ENCODE results near the gene TRMT2B.
"Not testable (repeated sequence)": the region's sequence is repeated elsewhere in the genome, so short reads cannot be mapped to it uniquely, and the experiment has no call there.

Gene TRMT2B

DNA sequence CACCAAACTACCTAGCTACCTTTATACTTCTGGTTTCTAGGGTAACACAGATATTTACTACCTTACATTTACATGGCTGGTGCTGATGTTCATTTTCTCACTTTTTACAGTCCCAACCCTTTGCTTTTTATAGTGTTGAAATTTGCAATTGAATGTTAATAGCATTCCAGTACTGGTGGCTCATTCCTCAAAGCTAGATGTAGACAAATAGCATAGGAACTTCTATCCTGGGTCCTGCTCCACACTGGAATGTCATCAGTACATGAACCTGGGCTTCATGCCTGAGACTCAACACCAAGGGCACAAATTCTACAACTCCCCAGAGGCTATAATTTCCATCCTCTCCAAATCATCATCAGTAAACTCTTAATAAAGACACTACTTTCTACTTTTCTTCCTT lies 10.3 kb upstream of the TRMT2B start:
- H3K27ac ChIP-seq (ENCODE audit: insufficient read depth, low read depth, low read length, poor library complexity, severe bottlenecking) = no peak overlapping the region
- H3K9me3 ChIP-seq (ENCODE audit: control insufficient read depth, low read length) = no peaks in the 10 kb centered on the region
- no peaks in the 10 kb centered on the region for H3K36me3 ChIP-seq (ENCODE audit: control insufficient read depth, insufficient read depth, low read length)
- H3K4me3 ChIP-seq (ENCODE audit: insufficient read depth, low read depth, low read length) = no peak overlapping the region
- H3K4me1 ChIP-seq (ENCODE audit: control insufficient read depth, insufficient read depth, low read length) = no peaks in the 10 kb centered on the region
- H3K27me3 ChIP-seq (ENCODE audit: control insufficient read depth, insufficient read depth, low read length, poor library complexity, severe bottlenecking) = no peaks in the 10 kb centered on the region

GRCh38 chrX:101057093-101057714 lies 5.3 kb upstream of the TRMT2B start:
- H3K27ac ChIP-seq (ENCODE audit: insufficient read depth, low read depth, low read length, poor library complexity, severe bottlenecking) = no peak overlapping the region
- H3K4me1 ChIP-seq (ENCODE audit: control insufficient read depth, insufficient read depth, low read length) = no peaks in the 10 kb centered on the region
- H3K4me3 ChIP-seq (ENCODE audit: insufficient read depth, low read depth, low read length) = no peak overlapping the region
- 71 to 89% methylated on average over 1 to 3 of the region's 3 CpGs for WGBS, 2 experiments
- H3K27me3 ChIP-seq (ENCODE audit: control insufficient read depth, insufficient read depth, low read length, poor library complexity, severe bottlenecking) = no peaks in the 10 kb centered on the region
- no peaks in the 10 kb centered on the region for H3K36me3 ChIP-seq (ENCODE audit: control insufficient read depth, insufficient read depth, low read length)
- H3K9me3 ChIP-seq (ENCODE audit: control insufficient read depth, low read length) = no peaks in the 10 kb centered on the region

GRCh38 chrX:101056551-101056950 lies 4.6 kb upstream of the TRMT2B start:
- not testable (repeated sequence) for H3K9me3 ChIP-seq (ENCODE audit: control insufficient read depth, low read length); H3K4me3 ChIP-seq (ENCODE audit: insufficient read depth, low read depth, low read length); H3K36me3 ChIP-seq (ENCODE audit: control insufficient read depth, insufficient read depth, low read length); H3K27me3 ChIP-seq (ENCODE audit: control insufficient read depth, insufficient read depth, low read length, poor library complexity, severe bottlenecking); H3K27ac ChIP-seq (ENCODE audit: insufficient read depth, low read depth, low read length, poor library complexity, severe bottlenecking); H3K4me1 ChIP-seq (ENCODE audit: control insufficient read depth, insufficient read depth, low read length)
- 71 to 72% methylated on average over 4 of the region's 4 CpGs for WGBS, 2 experiments

- H3K4me3 ChIP-seq (ENCODE audit: insufficient read depth, low read depth, low read length) = peak overlapping the region; percentile 60
- H3K4me1 ChIP-seq (ENCODE audit: control insufficient read depth, insufficient read depth, low read length) = no peaks in the 10 kb centered on the region
- H3K9me3 ChIP-seq (ENCODE audit: control insufficient read depth, low read length) = no peaks in the 10 kb centered on the region
- H3K36me3 ChIP-seq (ENCODE audit: control insufficient read depth, insufficient read depth, low read length) = no peaks in the 10 kb centered on the region
- no peaks in the 10 kb centered on the region for H3K27me3 ChIP-seq (ENCODE audit: control insufficient read depth, insufficient read depth, low read length, poor library complexity, severe bottlenecking)
- WGBS, 2 experiments = 30 to 35% methylated on average over 5 of the region's 5 CpGs
- no peak overlapping the region for H3K27ac ChIP-seq (ENCODE audit: insufficient read depth, low read depth, low read length, poor library complexity, severe bottlenecking)
These were observed 760 bp downstream of the TRMT2B start for GRCh38 chrX:101051153-101051548.

DNA sequence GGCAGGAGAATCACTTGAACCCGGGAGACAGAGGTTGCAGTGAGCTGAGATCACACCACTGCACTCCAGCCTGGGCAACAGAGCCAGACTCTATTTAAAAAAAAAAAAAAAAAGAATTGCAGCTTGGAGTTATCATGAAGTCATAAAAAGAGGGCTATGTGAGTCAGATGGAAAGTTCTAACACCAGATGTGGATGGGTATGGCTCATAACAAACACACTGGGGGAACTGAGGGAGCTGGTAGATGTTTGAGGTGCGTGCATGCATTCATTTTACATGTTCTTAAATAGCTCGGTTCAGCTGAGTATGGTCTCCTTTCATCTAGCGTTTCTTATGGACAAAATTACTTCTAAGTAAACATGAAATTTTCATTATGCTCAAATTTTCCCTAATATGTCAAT lies 11.7 kb downstream of the TRMT2B start:
- Histone ChIP-seq H3K27me3 (ENCODE audit: control insufficient read depth, insufficient read depth, low read length, poor library complexity, severe bottlenecking) (no peaks in the 10 kb centered on the region), H3K36me3 (ENCODE audit: control insufficient read depth, insufficient read depth, low read length) (no peaks in the 10 kb centered on the region), H3K4me1 (ENCODE audit: control insufficient read depth, insufficient read depth, low read length) (no peaks in the 10 kb centered on the region), H3K27ac (ENCODE audit: insufficient read depth, low read depth, low read length, poor library complexity, severe bottlenecking) (no peak overlapping the region), H3K9me3 (ENCODE audit: control insufficient read depth, low read length) (no peaks in the 10 kb centered on the region), H3K4me3 (ENCODE audit: insufficient read depth, low read depth, low read length) (no peak overlapping the region)
- WGBS, 2 experiments = 96 to 98% methylated on average over 3 to 4 of the region's 4 CpGs

GRCh38 chrX:101037231-101037630 lies 14.7 kb downstream of the TRMT2B start:
- H3K9me3 ChIP-seq (ENCODE audit: control insufficient read depth, low read length) = no peaks in the 10 kb centered on the region
- H3K27ac ChIP-seq (ENCODE audit: insufficient read depth, low read depth, low read length, poor library complexity, severe bottlenecking) = no peak overlapping the region

GRCh38 chrX:101029665-101030064 lies 22.2 kb downstream of the TRMT2B start:
- Histone ChIP-seq H3K27ac (ENCODE audit: insufficient read depth, low read depth, low read length, poor library complexity, severe bottlenecking) (no peak overlapping the region), H3K4me1 (ENCODE audit: control insufficient read depth, insufficient read depth, low read length) (no peaks in the 10 kb centered on the region), H3K4me3 (ENCODE audit: insufficient read depth, low read depth, low read length) (no peak overlapping the region), H3K27me3 (ENCODE audit: control insufficient read depth, insufficient read depth, low read length, poor library complexity, severe bottlenecking) (no peaks in the 10 kb centered on the region), H3K36me3 (ENCODE audit: control insufficient read depth, insufficient read depth, low read length) (no peaks in the 10 kb centered on the region), H3K9me3 (ENCODE audit: control insufficient read depth, low read length) (no peaks in the 10 kb centered on the region)
- 92 to 95% methylated on average over 1 of the region's 1 CpG for WGBS, 2 experiments

More at GRCh38 chrX:101037231-101037630, 14.7 kb downstream of the TRMT2B start:
- no peaks in the 10 kb centered on the region for H3K4me1 ChIP-seq (ENCODE audit: control insufficient read depth, insufficient read depth, low read length)
- H3K4me3 ChIP-seq (ENCODE audit: insufficient read depth, low read depth, low read length) = no peak overlapping the region
- H3K36me3 ChIP-seq (ENCODE audit: control insufficient read depth, insufficient read depth, low read length) = no peaks in the 10 kb centered on the region
- no peaks in the 10 kb centered on the region for H3K27me3 ChIP-seq (ENCODE audit: control insufficient read depth, insufficient read depth, low read length, poor library complexity, severe bottlenecking)

DNA sequence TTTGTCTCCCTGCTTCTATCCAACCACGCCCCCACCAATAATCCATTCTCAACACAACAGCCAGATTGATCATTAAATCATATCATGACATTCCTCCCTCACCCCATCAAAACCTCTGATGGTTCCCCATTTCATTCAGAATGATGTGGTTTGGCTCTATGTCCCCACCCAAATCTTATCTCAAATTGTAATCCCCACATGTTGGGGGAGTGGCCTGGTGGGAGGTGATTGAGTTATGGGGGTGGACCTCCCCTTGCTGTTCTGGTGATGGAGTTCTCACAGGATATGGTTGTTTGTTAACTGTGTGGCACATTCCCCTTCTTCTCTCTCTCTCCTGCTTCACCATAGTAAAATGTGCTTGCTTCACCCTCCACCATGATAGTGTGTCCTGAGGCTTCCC lies 23.3 kb downstream of the TRMT2B start:
- WGBS, 2 experiments = 89 to 97% methylated on average over 1 of the region's 1 CpG

DNA sequence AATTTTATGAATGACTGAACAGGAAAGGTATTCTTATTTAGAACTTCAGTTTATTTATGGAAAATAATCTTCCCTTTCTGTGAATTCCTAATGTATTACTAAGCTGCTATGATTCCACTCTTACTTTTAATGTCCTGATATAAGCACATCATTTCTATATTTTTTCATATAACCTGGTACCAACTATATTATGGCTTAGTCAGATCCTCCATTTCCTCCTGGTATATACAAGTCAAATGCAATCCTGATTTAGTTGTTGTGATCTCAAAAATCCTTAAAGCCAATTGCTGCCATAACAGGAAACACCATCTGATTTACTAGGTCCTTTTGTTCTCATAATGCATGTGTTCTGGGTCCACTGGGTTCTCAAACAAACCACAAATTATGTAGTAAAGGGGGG lies 26.8 kb downstream of the TRMT2B start:
- H3K36me3 ChIP-seq (ENCODE audit: control insufficient read depth, insufficient read depth, low read length) = no peaks in the 10 kb centered on the region
- H3K9me3 ChIP-seq (ENCODE audit: control insufficient read depth, low read length) = no peaks in the 10 kb centered on the region
- H3K27me3 ChIP-seq (ENCODE audit: control insufficient read depth, insufficient read depth, low read length, poor library complexity, severe bottlenecking) = no peaks in the 10 kb centered on the region
- H3K4me1 ChIP-seq (ENCODE audit: control insufficient read depth, insufficient read depth, low read length) = no peaks in the 10 kb centered on the region
- no peak overlapping the region for H3K4me3 ChIP-seq (ENCODE audit: insufficient read depth, low read depth, low read length)
- H3K27ac ChIP-seq (ENCODE audit: insufficient read depth, low read depth, low read length, poor library complexity, severe bottlenecking) = no peak overlapping the region

More for the DNA sequence above, 23.3 kb downstream of the TRMT2B start:
- Histone ChIP-seq H3K4me3 (ENCODE audit: insufficient read depth, low read depth, low read length) (no peak overlapping the region), H3K4me1 (ENCODE audit: control insufficient read depth, insufficient read depth, low read length) (no peaks in the 10 kb centered on the region), H3K9me3 (ENCODE audit: control insufficient read depth, low read length) (no peaks in the 10 kb centered on the region), H3K27me3 (ENCODE audit: control insufficient read depth, insufficient read depth, low read length, poor library complexity, severe bottlenecking) (no peaks in the 10 kb centered on the region), H3K27ac (ENCODE audit: insufficient read depth, low read depth, low read length, poor library complexity, severe bottlenecking) (no peak overlapping the region), H3K36me3 (ENCODE audit: control insufficient read depth, insufficient read depth, low read length) (no peaks in the 10 kb centered on the region)

DNA sequence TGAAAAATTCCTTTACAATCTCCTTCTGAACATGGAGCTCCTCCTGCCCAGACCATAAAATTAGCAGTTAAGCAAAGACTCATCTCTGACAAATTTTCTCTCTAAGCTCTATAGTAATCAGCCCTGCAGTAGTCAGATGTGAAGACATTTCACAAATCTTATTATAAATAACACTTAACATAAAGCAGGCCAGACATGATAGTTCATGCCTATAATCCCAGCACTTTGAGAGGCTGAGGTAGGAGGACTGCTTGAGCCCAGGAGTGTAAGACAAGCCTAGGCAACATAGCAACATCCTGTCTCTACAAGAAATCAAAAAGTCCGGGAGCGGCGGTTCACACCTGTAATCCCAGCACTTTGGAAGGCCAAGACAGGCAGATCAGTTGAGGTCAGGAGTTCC lies 29.9 kb downstream of the TRMT2B start:
- H3K4me1 ChIP-seq (ENCODE audit: control insufficient read depth, insufficient read depth, low read length) = no peaks in the 10 kb centered on the region
- no peaks in the 10 kb centered on the region for H3K9me3 ChIP-seq (ENCODE audit: control insufficient read depth, low read length)
- no peak overlapping the region for H3K27ac ChIP-seq (ENCODE audit: insufficient read depth, low read depth, low read length, poor library complexity, severe bottlenecking)
- H3K27me3 ChIP-seq (ENCODE audit: control insufficient read depth, insufficient read depth, low read length, poor library complexity, severe bottlenecking) = no peaks in the 10 kb centered on the region
- WGBS, 2 experiments = 88 to 91% methylated on average over 3 of the region's 3 CpGs
- no peaks in the 10 kb centered on the region for H3K36me3 ChIP-seq (ENCODE audit: control insufficient read depth, insufficient read depth, low read length)
- H3K4me3 ChIP-seq (ENCODE audit: insufficient read depth, low read depth, low read length) = no peak overlapping the region

DNA sequence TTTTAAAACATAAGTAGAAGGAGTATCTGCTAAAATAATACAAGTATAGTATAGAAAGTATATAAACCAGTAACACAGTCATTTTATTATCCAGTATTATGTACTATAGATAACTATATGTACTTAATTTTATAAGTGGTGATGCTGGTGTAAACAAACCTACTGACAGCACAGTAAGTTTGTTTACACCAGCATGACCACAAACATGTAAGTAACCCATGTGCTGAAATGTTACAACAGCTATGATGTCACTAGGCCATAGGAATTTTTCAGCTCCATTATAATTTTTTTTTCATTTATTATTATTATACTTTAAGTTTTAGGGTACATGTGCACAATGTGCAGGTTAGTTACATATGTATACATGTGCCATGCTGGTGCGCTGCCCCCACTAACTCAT lies 39.9 kb downstream of the TRMT2B start:
- not testable (repeated sequence) for H3K4me1 ChIP-seq (ENCODE audit: control insufficient read depth, insufficient read depth, low read length); H3K4me3 ChIP-seq (ENCODE audit: insufficient read depth, low read depth, low read length); H3K9me3 ChIP-seq (ENCODE audit: control insufficient read depth, low read length); H3K27ac ChIP-seq (ENCODE audit: insufficient read depth, low read depth, low read length, poor library complexity, severe bottlenecking); H3K27me3 ChIP-seq (ENCODE audit: control insufficient read depth, insufficient read depth, low read length, poor library complexity, severe bottlenecking); H3K36me3 ChIP-seq (ENCODE audit: control insufficient read depth, insufficient read depth, low read length)
- no CpG with 5 or more reads among the region's 1 CpG for WGBS, 2 experiments
